GM12878 (cell line): ENCODE measurements around the gene OR2T6. TPM values are rescaled to one million over a fixed set of nuclear protein-coding genes. Genes with fewer than 3 reads are reported as not detected.

Source experiments
- ATAC-seq: fragments of 200-7000 bp; cut with Tn5 transposase; 3 replicates; pipeline ENCODE4 v1.9.1; 2020; ENCODE audit warnings: mild to moderate bottlenecking, moderate library complexity
- BruUV-seq: library from RNA; stranded (reverse); fragments of 400-500 nt; replicated peaks from 2 replicates; lab custom pipeline; 2021; lab: Mats Ljungman, UMichigan
- CTCF ChIA-PET: fragments of 300-600 bp; sonication (Branson Sonifier 250); formaldehyde crosslinking; extraction: SDS; loops from one replicate; lab custom pipeline; 2021; ENCODE audit warnings: inconsistent platforms; lab: Yijun Ruan, JAX
- POLR2A ChIA-PET: fragments of 350-600 bp; formaldehyde crosslinking; extraction: SDS; loops from one replicate; lab custom pipeline; 2021; ENCODE audit warnings: inconsistent platforms; lab: Charles Lee
- RAD21 ChIA-PET: fragments of 300-600 bp; sonication (Branson Sonifier 250); formaldehyde crosslinking; loops from one replicate; lab custom pipeline; 2023; ENCODE audit warnings: antibody characterized with exemption; ENCODE audit not compliant: unreplicated experiment; lab: Charles Lee
- SMC1A ChIA-PET: fragments of 300-600 bp; sonication (Branson Sonifier 250); formaldehyde crosslinking; loops from one replicate; lab custom pipeline; 2023; ENCODE audit not compliant: unreplicated experiment, uncharacterized antibody; lab: Charles Lee
- DNase-seq: peaks from one replicate; pipeline ENCODE4 v3.0.0-alpha.2; 2011; ENCODE audit warnings: low read depth, low spot score
- FAIRE-seq: peaks from 3 replicates; lab custom pipeline; 2011; peaks lifted over from hg19 to GRCh38; lab: Jason Lieb, UNC
- H2AFZ ChIP-seq: 2 replicates; pipeline ENCODE4 v1.6.0; 2011; ENCODE audit warnings: low read depth, low read length, control low read depth; ENCODE audit not compliant: control insufficient read depth
- H3K27ac ChIP-seq: 2 replicates; pipeline ENCODE4 v1.5.1; 2011; ENCODE audit warnings: control low read depth; ENCODE audit not compliant: control insufficient read depth, insufficient read depth
- H3K27me3 ChIP-seq, 2 experiments: replicated peaks in 1 of 2; 2 replicates each; pipeline versions ENCODE4 v1.6.0 to v1.6.1; 2011; ENCODE audit warnings: low read length in 1 of 2; ENCODE audit not compliant: control insufficient read depth in 2 of 2, insufficient read depth in 2 of 2
- H3K36me3 ChIP-seq, 2 experiments: 2 replicates each; pipeline ENCODE4 v1.5.1; 2011; ENCODE audit warnings: low read length in 1 of 2; ENCODE audit not compliant: control insufficient read depth in 2 of 2, insufficient read depth in 2 of 2
- H3K4me1 ChIP-seq: 2 replicates; pipeline ENCODE4 v1.6.1; 2011; ENCODE audit warnings: mild to moderate bottlenecking, low read length, moderate library complexity, mixed read lengths; ENCODE audit not compliant: control insufficient read depth, insufficient read depth
- H3K4me2 ChIP-seq: 2 replicates; pipeline ENCODE4 v1.6.0; 2011; ENCODE audit warnings: control low read depth; ENCODE audit not compliant: control insufficient read depth, insufficient read depth
- H3K4me3 ChIP-seq: fragments of 200-600 bp; sonication (generic); 2 replicates; pipeline ENCODE4 v1.5.1; 2016
- H3K79me2 ChIP-seq: 2 replicates; pipeline ENCODE4 v1.6.0; 2011; ENCODE audit warnings: low read length; ENCODE audit not compliant: control insufficient read depth, insufficient read depth
- H3K9ac ChIP-seq: 2 replicates; pipeline ENCODE4 v1.8.0; 2011; ENCODE audit warnings: low read length, control low read depth, mixed read lengths; ENCODE audit not compliant: control insufficient read depth, insufficient read depth
- H3K9me3 ChIP-seq: replicated peaks from 3 replicates; pipeline ENCODE4 v1.5.1; 2011; ENCODE audit warnings: mild to moderate bottlenecking, low read length; ENCODE audit not compliant: control insufficient read depth, insufficient read depth
- H4K20me1 ChIP-seq: 2 replicates; pipeline ENCODE4 v1.6.0; 2011; ENCODE audit not compliant: control insufficient read depth, insufficient read depth
- BACH1 ChIP-seq: fragments of 450-650 bp; IDR thresholded peaks from 2 replicates; pipeline ENCODE4 v1.6.1; 2017; ENCODE audit warnings: mild to moderate bottlenecking, borderline replicate concordance
- BCL11A ChIP-seq: IDR thresholded peaks from 2 replicates; pipeline ENCODE4 v1.6.1; 2011; ENCODE audit warnings: low read depth, low read length
- CBX3 ChIP-seq: fragments of 200-600 bp; sonication (generic); IDR thresholded peaks from 2 replicates; pipeline ENCODE4 v1.6.1; 2016; ENCODE audit warnings: low read depth, borderline replicate concordance
- CHD1 ChIP-seq: IDR thresholded peaks from 2 replicates; pipeline ENCODE4 v1.6.1; 2012; ENCODE audit warnings: low read depth, low read length, improper control_type of control experiment
- CREB1 ChIP-seq: IDR thresholded peaks from 2 replicates; pipeline ENCODE4 v1.6.1; 2012; ENCODE audit warnings: low read depth, mild to moderate bottlenecking, inconsistent platforms
- CTCF ChIP-seq, 3 experiments: IDR thresholded peaks in 2 of 3; conservative IDR thresholded peaks in 1 of 3; 2 replicates each; pipeline ENCODE4 v1.5.1; 2011; ENCODE audit warnings: low read depth in 3 of 3, low read length in 3 of 3, mild to moderate bottlenecking in 3 of 3, control low read depth in 2 of 3, moderate library complexity in 2 of 3, inconsistent platforms in 1 of 3, mixed read lengths in 1 of 3; ENCODE audit not compliant: control insufficient read depth in 2 of 3, insufficient read depth in 1 of 3; ENCODE audit errors: extremely low read depth in 1 of 3
- MTA2 ChIP-seq: fragments of 450-650 bp; IDR thresholded peaks from 2 replicates; pipeline ENCODE4 v1.6.1; 2016; ENCODE audit warnings: low read depth, mild to moderate bottlenecking, moderate library complexity
- NFYA ChIP-seq: IDR thresholded peaks from 2 replicates; pipeline ENCODE4 v1.6.1; 2011; ENCODE audit warnings: low read depth, mild to moderate bottlenecking, low read length, improper control_type of control experiment, borderline replicate concordance
- NR2C2 ChIP-seq: IDR thresholded peaks from 2 replicates; pipeline ENCODE4 v1.6.1; 2011; ENCODE audit warnings: borderline replicate concordance, low read depth; ENCODE audit not compliant: control insufficient read depth, insufficient read length
- PML ChIP-seq: IDR thresholded peaks from 2 replicates; pipeline ENCODE4 v1.6.1; 2012; ENCODE audit warnings: low read length, inconsistent platforms
- STAT3 ChIP-seq: IDR thresholded peaks from 2 replicates; pipeline ENCODE4 v1.6.1; 2011; ENCODE audit warnings: low read depth, low read length, improper control_type of control experiment
- SUPT20H ChIP-seq: IDR thresholded peaks from 2 replicates; pipeline ENCODE4 v1.6.1; 2011; ENCODE audit warnings: low read depth, mild to moderate bottlenecking, low read length, moderate library complexity, borderline replicate concordance; ENCODE audit not compliant: control insufficient read depth
- in situ Hi-C: fragments of 300-500 bp; cut with MboI; formaldehyde crosslinking; loops from 9 replicates; pipeline ENCODE4 v1.14.3; 2018; ENCODE audit warnings: mixed read lengths
- intact Hi-C: fragments of 100-400 bp; cut with micrococcal nuclease; formaldehyde crosslinking; loops from one replicate; pipeline ENCODE4 v1.14.2; 2022; ENCODE audit not compliant: unreplicated experiment
- polyA plus RNA-seq, 11 experiments: library from polyadenylated mRNA; depleted of rRNA in 4 of 11; unstranded in 6 of 11; stranded (reverse) in 5 of 11; fragments of >200 nt; fragmentation: Nextera tagmentation in 4 of 11; fragmentation: Illumina TruSeq in 1 of 11; extraction: Ambion mirVana in 4 of 11; extraction: Trizol in 1 of 11; gene quantifications; 1 replicate in 1 of 11; 2 replicates in 10 of 11; pipeline versions ENCODE4 v1.2.1 to v1.2.3, GENCODE V29; 2011 to 2016; ENCODE audit warnings: inconsistent platforms in 2 of 11, missing spikeins in 2 of 11, low read depth in 1 of 11
- total RNA-seq, 4 experiments: library from RNA; depleted of rRNA in 3 of 4; stranded (reverse); fragments of >200 nt in 3 of 4; fragmentation: Illumina TruSeq in 1 of 4; extraction: Trizol in 1 of 4; gene quantifications; 2 replicates each; pipeline versions ENCODE4 v1.2.1 to v1.2.3, GENCODE V29; 2013 to 2021
- TF ChIP-seq, protein P1 (sequence below): IDR thresholded peaks from 2 replicates; pipeline ENCODE4 v1.6.1; 2011; ENCODE audit warnings: low read depth, low read length, improper control_type of control experiment, borderline replicate concordance
- TF ChIP-seq, protein P2 (sequence below): IDR thresholded peaks from 2 replicates; pipeline ENCODE4 v1.6.1; 2012; ENCODE audit warnings: low read depth, low read length, improper control_type of control experiment
- TF ChIP-seq, protein P3 (sequence below): fragments of 450-650 bp; formaldehyde crosslinking; IDR thresholded peaks from 2 replicates; pipeline ENCODE4 v1.4.0; 2022; ENCODE audit warnings: mild to moderate bottlenecking, moderate library complexity
- TF ChIP-seq, protein P4 (sequence below): IDR thresholded peaks from 2 replicates; pipeline ENCODE4 v1.6.1; 2012; ENCODE audit warnings: low read depth, low read length, improper control_type of control experiment

The OR2T6 gene
- total and polyA plus RNA-seq, 10 of the 15 experiments (the other 5 are each of a cell fraction or from before 2014, with no cell fraction given), result not detected

DNA sequence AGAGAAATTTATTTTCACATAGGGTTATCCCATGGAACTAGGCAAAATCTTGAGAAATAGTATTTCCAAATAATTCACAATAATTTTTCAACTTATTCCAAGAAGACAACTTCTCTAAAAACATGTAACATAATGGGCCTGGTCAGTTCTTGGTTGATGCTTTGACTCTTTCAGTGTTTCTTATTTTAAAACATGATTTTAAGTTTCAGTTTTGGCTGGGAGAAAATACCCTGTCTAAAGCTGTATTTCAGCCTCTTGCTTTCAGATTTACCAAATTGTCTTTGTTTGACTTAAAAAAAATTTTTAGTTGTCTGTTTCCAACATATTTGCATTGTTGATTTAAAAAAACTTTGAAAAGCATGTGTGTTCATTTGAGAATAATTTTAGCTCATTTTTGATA, 8.9 kb upstream of the OR2T6 start:
- no peaks in the 10 kb centered on the region for H3K4me1 ChIP-seq
- no peak for DNase-seq
- FAIRE-seq, result peak; percentile 35
- no peaks in the 10 kb centered on the region for H4K20me1 ChIP-seq
- SMC1A ChIA-PET, result interaction anchor here (0.8 to 1.8 kb wide), 2 partner anchors 10 to 11 kb away, joined by 3 to 7 read pairs; no protein-coding TSS in a partner anchor
- ATAC-seq, result peak; percentile 45; the same call in 2 of the 3 replicates
- in situ Hi-C loops, result no loop called here
- no peaks in the 10 kb centered on the region for H3K79me2 ChIP-seq
- POLR2A ChIA-PET, result no interaction called here
- CTCF ChIA-PET, result interaction anchor here (0.6 kb wide), 1 partner anchor 144 kb away, joined by 3 read pairs; no protein-coding TSS in a partner anchor
- BruUV-seq, result no TSS peak
- H3K4me2 ChIP-seq, result 0 out of 2 replicates have a peak overlapping the region, but pooled peaks have one; percentile 3
- H3K36me3 ChIP-seq, result no peaks in the 10 kb centered on the region
- H3K27me3 ChIP-seq, result no peaks in the 10 kb centered on the region; a peak in 1 of 4 replicates
- H2AFZ ChIP-seq, result no peak overlapping the region
- H3K9me3 ChIP-seq, result no peaks in the 10 kb centered on the region
- no peak overlapping the region for H3K4me3 ChIP-seq
- H3K27ac ChIP-seq, result no peak overlapping the region
- no peak overlapping the region for H3K9ac ChIP-seq
- RAD21 ChIA-PET, result no interaction called here
- intact Hi-C loops, result no loop called here
- TF ChIP-seq CTCF (IDR thresholded peaks at IDR 0.05 in 2 of 3, conservative IDR thresholded peaks at IDR 0.05 in 1 of 3; ENCODE audit: control insufficient read depth in 2 of 3, extremely low read depth in 1 of 3, insufficient read depth in 1 of 3, low read depth in 3 of 3, low read length in 3 of 3) (no peak), BACH1 (no peak), STAT3 (no peak), PML (no peak), CHD1 (no peak), NR2C2 (no peak), MTA2 (no peak), NFYA (no peak), SUPT20H (no peak), BCL11A (no peak), CBX3 (no peak), CREB1 (no peak)
- TF ChIP-seq, protein P1, sequence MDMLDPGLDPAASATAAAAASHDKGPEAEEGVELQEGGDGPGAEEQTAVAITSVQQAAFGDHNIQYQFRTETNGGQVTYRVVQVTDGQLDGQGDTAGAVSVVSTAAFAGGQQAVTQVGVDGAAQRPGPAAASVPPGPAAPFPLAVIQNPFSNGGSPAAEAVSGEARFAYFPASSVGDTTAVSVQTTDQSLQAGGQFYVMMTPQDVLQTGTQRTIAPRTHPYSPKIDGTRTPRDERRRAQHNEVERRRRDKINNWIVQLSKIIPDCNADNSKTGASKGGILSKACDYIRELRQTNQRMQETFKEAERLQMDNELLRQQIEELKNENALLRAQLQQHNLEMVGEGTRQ, result no peak
- TF ChIP-seq, protein P2, sequence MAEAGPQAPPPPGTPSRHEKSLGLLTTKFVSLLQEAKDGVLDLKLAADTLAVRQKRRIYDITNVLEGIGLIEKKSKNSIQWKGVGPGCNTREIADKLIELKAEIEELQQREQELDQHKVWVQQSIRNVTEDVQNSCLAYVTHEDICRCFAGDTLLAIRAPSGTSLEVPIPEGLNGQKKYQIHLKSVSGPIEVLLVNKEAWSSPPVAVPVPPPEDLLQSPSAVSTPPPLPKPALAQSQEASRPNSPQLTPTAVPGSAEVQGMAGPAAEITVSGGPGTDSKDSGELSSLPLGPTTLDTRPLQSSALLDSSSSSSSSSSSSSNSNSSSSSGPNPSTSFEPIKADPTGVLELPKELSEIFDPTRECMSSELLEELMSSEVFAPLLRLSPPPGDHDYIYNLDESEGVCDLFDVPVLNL, result no peak
- TF ChIP-seq, protein P3, sequence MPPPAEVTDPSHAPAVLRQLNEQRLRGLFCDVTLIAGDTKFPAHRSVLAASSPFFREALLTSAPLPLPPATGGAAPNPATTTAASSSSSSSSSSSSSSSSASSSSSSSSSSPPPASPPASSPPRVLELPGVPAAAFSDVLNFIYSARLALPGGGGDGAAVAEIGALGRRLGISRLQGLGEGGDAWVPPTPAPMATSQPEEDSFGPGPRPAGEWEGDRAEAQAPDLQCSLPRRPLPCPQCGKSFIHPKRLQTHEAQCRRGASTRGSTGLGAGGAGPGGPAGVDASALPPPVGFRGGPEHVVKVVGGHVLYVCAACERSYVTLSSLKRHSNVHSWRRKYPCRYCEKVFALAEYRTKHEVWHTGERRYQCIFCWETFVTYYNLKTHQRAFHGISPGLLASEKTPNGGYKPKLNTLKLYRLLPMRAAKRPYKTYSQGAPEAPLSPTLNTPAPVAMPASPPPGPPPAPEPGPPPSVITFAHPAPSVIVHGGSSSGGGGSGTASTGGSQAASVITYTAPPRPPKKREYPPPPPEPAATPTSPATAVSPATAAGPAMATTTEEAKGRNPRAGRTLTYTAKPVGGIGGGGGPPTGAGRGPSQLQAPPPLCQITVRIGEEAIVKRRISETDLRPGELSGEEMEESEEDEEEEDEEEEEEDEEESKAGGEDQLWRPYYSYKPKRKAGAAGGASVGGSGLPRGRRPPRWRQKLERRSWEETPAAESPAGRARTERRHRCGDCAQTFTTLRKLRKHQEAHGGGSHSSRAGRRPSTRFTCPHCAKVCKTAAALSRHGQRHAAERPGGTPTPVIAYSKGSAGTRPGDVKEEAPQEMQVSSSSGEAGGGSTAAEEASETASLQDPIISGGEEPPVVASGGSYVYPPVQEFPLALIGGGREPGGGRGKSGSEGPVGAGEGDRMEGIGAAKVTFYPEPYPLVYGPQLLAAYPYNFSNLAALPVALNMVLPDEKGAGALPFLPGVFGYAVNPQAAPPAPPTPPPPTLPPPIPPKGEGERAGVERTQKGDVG (CRISPR knock-in tag), result no peak
- TF ChIP-seq, protein P4, sequence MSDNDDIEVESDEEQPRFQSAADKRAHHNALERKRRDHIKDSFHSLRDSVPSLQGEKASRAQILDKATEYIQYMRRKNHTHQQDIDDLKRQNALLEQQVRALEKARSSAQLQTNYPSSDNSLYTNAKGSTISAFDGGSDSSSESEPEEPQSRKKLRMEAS, result no peak
